Subcutaneous adipose tissue (tissue), 4 donors: ENCODE data around the gene TMEM9. TPM values are rescaled to one million over a fixed set of nuclear protein-coding genes. Genes with fewer than 3 reads are reported as not detected.

ENCODE experiments used
- total RNA-seq, 4 donors: library from RNA; depleted of rRNA; stranded (reverse); fragments of >200 nt; gene quantifications; one replicate each; pipeline ENCODE4 v1.1.0, GENCODE V29; 2016
- TF ChIP-seq, protein P1 (sequence below): fragments of 450-650 bp; IDR thresholded peaks from one replicate; pipeline ENCODE4 v1.5.1; 2016; ENCODE audit warnings: low read depth, mild to moderate bottlenecking, control low read depth, antibody characterized with exemption, moderate library complexity

The TMEM9 gene
- total RNA-seq, 4 donors from 2014 or later: 17.4 to 38.4 (median 35.2) TPM

GRCh38 chr1:201114245-201115131 lies 39.8 kb downstream of the TMEM9 start:
- TF ChIP-seq, protein P1, sequence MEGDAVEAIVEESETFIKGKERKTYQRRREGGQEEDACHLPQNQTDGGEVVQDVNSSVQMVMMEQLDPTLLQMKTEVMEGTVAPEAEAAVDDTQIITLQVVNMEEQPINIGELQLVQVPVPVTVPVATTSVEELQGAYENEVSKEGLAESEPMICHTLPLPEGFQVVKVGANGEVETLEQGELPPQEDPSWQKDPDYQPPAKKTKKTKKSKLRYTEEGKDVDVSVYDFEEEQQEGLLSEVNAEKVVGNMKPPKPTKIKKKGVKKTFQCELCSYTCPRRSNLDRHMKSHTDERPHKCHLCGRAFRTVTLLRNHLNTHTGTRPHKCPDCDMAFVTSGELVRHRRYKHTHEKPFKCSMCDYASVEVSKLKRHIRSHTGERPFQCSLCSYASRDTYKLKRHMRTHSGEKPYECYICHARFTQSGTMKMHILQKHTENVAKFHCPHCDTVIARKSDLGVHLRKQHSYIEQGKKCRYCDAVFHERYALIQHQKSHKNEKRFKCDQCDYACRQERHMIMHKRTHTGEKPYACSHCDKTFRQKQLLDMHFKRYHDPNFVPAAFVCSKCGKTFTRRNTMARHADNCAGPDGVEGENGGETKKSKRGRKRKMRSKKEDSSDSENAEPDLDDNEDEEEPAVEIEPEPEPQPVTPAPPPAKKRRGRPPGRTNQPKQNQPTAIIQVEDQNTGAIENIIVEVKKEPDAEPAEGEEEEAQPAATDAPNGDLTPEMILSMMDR: no peak

- TF ChIP-seq, protein P1: no peak
Measured at GRCh38 chr1:201113451-201114244, 40.6 kb downstream of the TMEM9 start.

DNA sequence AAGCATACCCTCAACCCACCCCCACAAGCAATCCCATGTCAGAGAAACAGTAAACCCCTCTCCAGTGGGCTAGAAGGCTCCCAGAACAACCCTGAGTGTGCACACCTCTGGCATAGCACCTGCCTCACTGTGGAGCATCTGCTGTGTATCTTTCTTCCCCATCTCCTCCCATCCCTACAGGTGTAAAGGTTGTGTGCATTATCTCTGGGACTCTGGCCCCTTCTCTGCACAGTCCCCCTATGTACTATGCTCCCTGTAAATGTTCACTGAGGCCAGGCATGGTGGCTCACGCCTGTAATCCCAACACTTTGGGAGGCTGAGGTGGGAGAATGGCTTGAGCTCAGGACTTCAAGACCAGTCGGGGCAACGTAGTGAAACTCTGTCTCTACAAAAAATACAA lies 41.3 kb downstream of the TMEM9 start:
- TF ChIP-seq, protein P1: no peak

- TF ChIP-seq, protein P1: no peak
Measured at GRCh38 chr1:201112173-201112731, 42.0 kb downstream of the TMEM9 start, which contains the start of gene CACNA1S. Gene CACNA1S, minus strand, starts transcription at chr1:201112426. Its CDS starts 87 bp downstream, at chr1:201112339.

DNA sequence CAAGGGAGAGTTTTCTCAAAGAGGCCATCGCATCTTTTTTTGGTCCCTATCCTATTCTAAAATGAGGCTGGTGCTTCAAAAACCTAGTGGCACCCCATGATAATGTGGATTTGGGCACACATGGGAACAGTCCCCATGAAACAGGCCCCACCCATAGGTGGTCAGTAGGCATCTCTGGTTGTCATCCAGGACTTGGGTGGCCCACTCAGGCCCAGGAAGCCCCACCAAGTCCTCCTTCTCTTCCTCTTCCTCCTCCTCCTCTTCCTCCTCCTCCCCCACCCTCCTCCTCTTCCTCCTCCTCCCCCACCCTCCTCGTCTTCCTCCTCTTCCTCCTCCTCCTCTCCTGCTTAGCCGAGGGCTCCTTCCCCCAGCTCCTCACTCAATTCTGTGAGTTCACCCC lies 42.6 kb downstream of the TMEM9 start:
- TF ChIP-seq, protein P1: no peak

GRCh38 chr1:201111156-201111555 lies 43.1 kb downstream of the TMEM9 start:
- TF ChIP-seq, protein P1: no peak

GRCh38 chr1:201110616-201111015 lies 43.7 kb downstream of the TMEM9 start:
- TF ChIP-seq, protein P1: no peak
